HepG2 (cell line): ENCODE results near the gene KAT6B. TPM values are rescaled to one million over a fixed set of nuclear protein-coding genes. Genes with fewer than 3 reads are reported as not detected.
A peak's percentile ranks its signal among the peaks of the same experiment; 100 is the strongest.

Experiments used
- ASH2L ChIP-seq: fragments of 300-600, 200-600 bp; sonication (generic); IDR thresholded peaks from 2 replicates; pipeline ENCODE4 v1.7.0; 2017; ENCODE audit warnings: low read depth, mild to moderate bottlenecking, moderate library complexity, mixed read lengths, low read length; ENCODE audit not compliant: insufficient read length
- ETS1 ChIP-seq: sonication (generic); formaldehyde crosslinking; IDR thresholded peaks from 2 replicates; pipeline ENCODE4 v1.4.0; 2020; ENCODE audit warnings: missing genetic modification reagents
- IKZF4 ChIP-seq: sonication (generic); formaldehyde crosslinking; IDR thresholded peaks from 2 replicates; pipeline ENCODE4 v1.5.1; 2020; ENCODE audit warnings: borderline replicate concordance, mild to moderate bottlenecking, low read depth, missing genetic modification reagents; ENCODE audit errors: not compliant biosample characterization
- JUN ChIP-seq: sonication (generic); formaldehyde crosslinking; IDR thresholded peaks from 2 replicates; pipeline ENCODE4 v1.4.0; 2020; ENCODE audit warnings: mild to moderate bottlenecking, missing genetic modification reagents
- KMT2A ChIP-seq: sonication (generic); formaldehyde crosslinking; IDR thresholded peaks from 2 replicates; pipeline ENCODE4 v1.4.0; 2020; ENCODE audit warnings: missing genetic modification reagents
- POGZ ChIP-seq: sonication (generic); formaldehyde crosslinking; IDR thresholded peaks from 2 replicates; pipeline ENCODE4 v1.4.0; 2020; ENCODE audit warnings: mild to moderate bottlenecking, missing genetic modification reagents
- PRMT3 ChIP-seq: sonication (generic); formaldehyde crosslinking; IDR thresholded peaks from 2 replicates; pipeline ENCODE4 v1.8.1; 2022; ENCODE audit warnings: low read depth, mild to moderate bottlenecking, moderate library complexity, missing genetic modification reagents, borderline replicate concordance
- RBFOX2 ChIP-seq: fragments of 200-400 bp; formaldehyde crosslinking; IDR thresholded peaks from 2 replicates; pipeline ENCODE4 v1.6.1; 2017; ENCODE audit warnings: low read depth, mild to moderate bottlenecking, low read length
- SP2 ChIP-seq: sonication (generic); formaldehyde crosslinking; IDR thresholded peaks from 2 replicates; pipeline ENCODE4 v1.5.1; 2020; ENCODE audit warnings: mild to moderate bottlenecking, missing genetic modification reagents
- SRY ChIP-seq: sonication (generic); formaldehyde crosslinking; IDR thresholded peaks from 2 replicates; pipeline ENCODE4 v1.8.0; 2022; ENCODE audit warnings: mild to moderate bottlenecking, missing genetic modification reagents
- SSRP1 ChIP-seq: IDR thresholded peaks from 2 replicates; pipeline ENCODE4 v1.6.1; 2016; ENCODE audit warnings: control low read depth
- ZFP37 ChIP-seq: sonication (generic); formaldehyde crosslinking; IDR thresholded peaks from 2 replicates; pipeline ENCODE4 v1.4.0; 2020; ENCODE audit warnings: missing genetic modification reagents, borderline replicate concordance
- ZFX ChIP-seq: sonication (generic); formaldehyde crosslinking; IDR thresholded peaks from 2 replicates; pipeline ENCODE4 v1.4.0; 2020; ENCODE audit warnings: mild to moderate bottlenecking, low read depth, missing genetic modification reagents, moderate library complexity
- ZFY ChIP-seq: sonication (generic); formaldehyde crosslinking; IDR thresholded peaks from 2 replicates; pipeline ENCODE4 v1.4.0; 2020; ENCODE audit warnings: missing genetic modification reagents
- ZHX1 ChIP-seq: sonication (generic); formaldehyde crosslinking; IDR thresholded peaks from 2 replicates; pipeline ENCODE4 v1.8.1; 2022; ENCODE audit warnings: low read depth, mild to moderate bottlenecking, missing genetic modification reagents
- ZNF160 ChIP-seq: sonication (generic); formaldehyde crosslinking; IDR thresholded peaks from 2 replicates; pipeline ENCODE4 v1.8.0; 2022; ENCODE audit warnings: mild to moderate bottlenecking, inconsistent platforms, missing genetic modification reagents
- ZNF235 ChIP-seq: sonication (generic); formaldehyde crosslinking; IDR thresholded peaks from 2 replicates; pipeline ENCODE4 v1.8.1; 2023; ENCODE audit warnings: mild to moderate bottlenecking, missing genetic modification reagents, borderline replicate concordance
- ZNF501 ChIP-seq: sonication (generic); formaldehyde crosslinking; IDR thresholded peaks from 2 replicates; pipeline ENCODE4 v1.5.1; 2020; ENCODE audit warnings: mild to moderate bottlenecking, moderate library complexity, missing genetic modification reagents
- ZNF746 ChIP-seq: sonication (generic); formaldehyde crosslinking; IDR thresholded peaks from 2 replicates; pipeline ENCODE4 v1.8.0; 2022; ENCODE audit warnings: mild to moderate bottlenecking, missing genetic modification reagents
- ZSCAN12 ChIP-seq: sonication (generic); formaldehyde crosslinking; IDR thresholded peaks from 2 replicates; pipeline ENCODE4 v1.9.0; 2021; ENCODE audit warnings: mild to moderate bottlenecking, missing genetic modification reagents
- polyA plus RNA-seq, 8 experiments: library from polyadenylated mRNA; depleted of rRNA in 3 of 8; stranded (reverse) in 7 of 8; unstranded in 1 of 8; fragments of >200 nt; fragmentation: Illumina TruSeq in 4 of 8; extraction: Trizol in 4 of 8; gene quantifications; 2 replicates each; pipeline versions ENCODE4 v1.2.1 to v1.2.3, GENCODE V29; 2011 to 2016; ENCODE audit warnings: low read depth in 4 of 8, missing spikeins in 1 of 8, mixed read lengths in 1 of 8; ENCODE audit not compliant: insufficient read depth in 1 of 8
- total RNA-seq, 5 experiments: library from RNA; depleted of rRNA; stranded (reverse); fragments of >200 nt; fragmentation: Illumina TruSeq; extraction: Trizol; gene quantifications; 2 replicates each; pipeline ENCODE4 v1.2.3, GENCODE V29; 2016; ENCODE audit warnings: low read depth in 1 of 5
- TF ChIP-seq, protein P1 (sequence below): sonication (generic); formaldehyde crosslinking; IDR thresholded peaks from 2 replicates; pipeline ENCODE4 v1.4.0; 2020; ENCODE audit warnings: missing genetic modification reagents
- TF ChIP-seq, protein P2 (sequence below): sonication (generic); formaldehyde crosslinking; IDR thresholded peaks from 2 replicates; pipeline ENCODE4 v1.4.0; 2020; ENCODE audit warnings: mild to moderate bottlenecking, missing genetic modification reagents

The KAT6B gene
- total and polyA plus RNA-seq, 2 of the 13 experiments (the other 11 are each of a cell fraction or from before 2014, with no cell fraction given) = 3.0 to 9.5 TPM

GRCh38 chr10:74824900-74825370, 1.5 kb upstream of the KAT6B start (continued):
- TF ChIP-seq ASH2L (peak; percentile 9), RBFOX2 (peak; percentile 75), ZNF235 (peak; percentile 81; the same call in 1 of the 2 replicates), SSRP1 (CRISPR knock-in tag) (no peak), ZFX (CRISPR knock-in tag) (peak; percentile 37; the same call in 1 of the 2 replicates), POGZ (CRISPR knock-in tag) (peak; percentile 50; the same call in 1 of the 2 replicates), KMT2A (CRISPR knock-in tag) (0 out of 2 replicates have a peak, but pooled peaks have one; percentile 0), ZFY (CRISPR knock-in tag) (peak; percentile 36; the same call in 1 of the 2 replicates), ZHX1 (CRISPR knock-in tag) (0 out of 2 replicates have a peak, but pooled peaks have one; percentile 31), ETS1 (CRISPR knock-in tag) (0 out of 2 replicates have a peak, but pooled peaks have one; percentile 74), ZFP37 (no peak), JUN (CRISPR knock-in tag) (no peak), SRY (0 out of 2 replicates have a peak, but pooled peaks have one; percentile 27), SP2 (0 out of 2 replicates have a peak, but pooled peaks have one; percentile 33), ZNF746 (CRISPR knock-in tag) (no peak), ZNF160 (CRISPR knock-in tag) (0 out of 2 replicates have a peak, but pooled peaks have one; percentile 61), PRMT3 (no peak), ZSCAN12 (CRISPR knock-in tag) (no peak), ZNF501 (CRISPR knock-in tag) (0 out of 2 replicates have a peak, but pooled peaks have one; percentile 8), IKZF4 (CRISPR knock-in tag) (no peak)
- TF ChIP-seq, protein P1, sequence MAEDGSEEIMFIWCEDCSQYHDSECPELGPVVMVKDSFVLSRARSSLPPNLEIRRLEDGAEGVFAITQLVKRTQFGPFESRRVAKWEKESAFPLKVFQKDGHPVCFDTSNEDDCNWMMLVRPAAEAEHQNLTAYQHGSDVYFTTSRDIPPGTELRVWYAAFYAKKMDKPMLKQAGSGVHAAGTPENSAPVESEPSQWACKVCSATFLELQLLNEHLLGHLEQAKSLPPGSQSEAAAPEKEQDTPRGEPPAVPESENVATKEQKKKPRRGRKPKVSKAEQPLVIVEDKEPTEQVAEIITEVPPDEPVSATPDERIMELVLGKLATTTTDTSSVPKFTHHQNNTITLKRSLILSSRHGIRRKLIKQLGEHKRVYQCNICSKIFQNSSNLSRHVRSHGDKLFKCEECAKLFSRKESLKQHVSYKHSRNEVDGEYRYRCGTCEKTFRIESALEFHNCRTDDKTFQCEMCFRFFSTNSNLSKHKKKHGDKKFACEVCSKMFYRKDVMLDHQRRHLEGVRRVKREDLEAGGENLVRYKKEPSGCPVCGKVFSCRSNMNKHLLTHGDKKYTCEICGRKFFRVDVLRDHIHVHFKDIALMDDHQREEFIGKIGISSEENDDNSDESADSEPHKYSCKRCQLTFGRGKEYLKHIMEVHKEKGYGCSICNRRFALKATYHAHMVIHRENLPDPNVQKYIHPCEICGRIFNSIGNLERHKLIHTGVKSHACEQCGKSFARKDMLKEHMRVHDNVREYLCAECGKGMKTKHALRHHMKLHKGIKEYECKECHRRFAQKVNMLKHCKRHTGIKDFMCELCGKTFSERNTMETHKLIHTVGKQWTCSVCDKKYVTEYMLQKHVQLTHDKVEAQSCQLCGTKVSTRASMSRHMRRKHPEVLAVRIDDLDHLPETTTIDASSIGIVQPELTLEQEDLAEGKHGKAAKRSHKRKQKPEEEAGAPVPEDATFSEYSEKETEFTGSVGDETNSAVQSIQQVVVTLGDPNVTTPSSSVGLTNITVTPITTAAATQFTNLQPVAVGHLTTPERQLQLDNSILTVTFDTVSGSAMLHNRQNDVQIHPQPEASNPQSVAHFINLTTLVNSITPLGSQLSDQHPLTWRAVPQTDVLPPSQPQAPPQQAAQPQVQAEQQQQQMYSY (CRISPR knock-in tag) = no peak
- TF ChIP-seq, protein P2, sequence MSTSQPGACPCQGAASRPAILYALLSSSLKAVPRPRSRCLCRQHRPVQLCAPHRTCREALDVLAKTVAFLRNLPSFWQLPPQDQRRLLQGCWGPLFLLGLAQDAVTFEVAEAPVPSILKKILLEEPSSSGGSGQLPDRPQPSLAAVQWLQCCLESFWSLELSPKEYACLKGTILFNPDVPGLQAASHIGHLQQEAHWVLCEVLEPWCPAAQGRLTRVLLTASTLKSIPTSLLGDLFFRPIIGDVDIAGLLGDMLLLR (CRISPR knock-in tag) = peak; percentile 43; the same call in 1 of the 2 replicates
